Activated CD8-positive, alpha-beta T cell treated with anti-CD3 and anti-CD28 coated beads, Interleukin-2, amount 10 ng/mL, durations not matched to agents 7 days and 5 days (primary cell): Measurements from ENCODE around the gene SCAANT1. TPM values are rescaled to one million over a fixed set of nuclear protein-coding genes. Genes with fewer than 3 reads are reported as not detected.

Experiments
- ATAC-seq: fragments of 150-1000 bp; cut with Tn5 transposase; one replicate; pipeline ENCODE4 v1.10.0; 2021; ENCODE audit warnings: moderate library complexity
- CTCF ChIA-PET: fragments of 350-600 bp; sonication (Branson Sonifier 250); formaldehyde crosslinking; loops from one replicate; lab custom pipeline; 2021; ENCODE audit warnings: antibody characterized with exemption; lab: Charles Lee
- POLR2A ChIA-PET: fragments of 350-600 bp; sonication (Branson Sonifier 250); formaldehyde crosslinking; loops from one replicate; lab custom pipeline; 2021; ENCODE audit warnings: antibody characterized with exemption; lab: Charles Lee
- DNase-seq: peaks from one replicate; pipeline ENCODE4 v3.0.0-alpha.2; 2020
- H3K27ac Mint-ChIP-seq: one replicate; pipeline ENCODE4 v1.8.0; 2021; ENCODE audit warnings: mild to moderate bottlenecking, mixed read lengths
- H3K27me3 Mint-ChIP-seq: one replicate; pipeline ENCODE4 v1.8.0; 2021; ENCODE audit warnings: low read depth, mixed read lengths
- H3K36me3 Mint-ChIP-seq: one replicate; pipeline ENCODE4 v1.8.0; 2021; ENCODE audit warnings: low read depth, mixed read lengths
- H3K4me1 Mint-ChIP-seq: one replicate; pipeline ENCODE4 v1.8.0; 2021; ENCODE audit warnings: low read depth, mixed read lengths
- H3K4me3 Mint-ChIP-seq: one replicate; pipeline ENCODE4 v1.8.0; 2021; ENCODE audit warnings: mild to moderate bottlenecking, mixed read lengths
- H3K9me3 Mint-ChIP-seq: one replicate; pipeline ENCODE4 v1.8.0; 2022; ENCODE audit warnings: mixed read lengths; ENCODE audit not compliant: insufficient read depth
- total RNA-seq, 2 experiments: library from RNA; stranded (reverse); gene quantifications; one replicate each; pipeline ENCODE4 v1.2.3, GENCODE V29; 2021

The SCAANT1 gene
- total RNA-seq, 2 experiments from 2014 or later: not detected

- H3K4me1 Mint-ChIP-seq: peaks cover 53% of the 10 kb centered on the region
- H3K27ac Mint-ChIP-seq: peak overlapping the region; percentile 92
- DNase-seq (peak; percentile 51), ATAC-seq (peak; percentile 22)
- POLR2A ChIA-PET: interaction anchor here (0.6 to 1.8 kb wide), 3 partner anchors 15 to 55 kb away, joined by 3 to 9 read pairs (median 4); no protein-coding TSS in a partner anchor
- peaks cover 44% of the 10 kb centered on the region for H3K36me3 Mint-ChIP-seq
- CTCF ChIA-PET: interaction anchor here (1.4 to 3.6 kb wide), 2 partner anchors 55 to 111 kb away, joined by 3 to 15 read pairs; partner anchors contain the start of gene PSMD6
- H3K27me3 Mint-ChIP-seq: no peaks in the 10 kb centered on the region
- H3K9me3 Mint-ChIP-seq: no peaks in the 10 kb centered on the region
- H3K4me3 Mint-ChIP-seq: peak overlapping the region; percentile 88
Measured at GRCh38 chr3:63912768-63913588, 795 bp upstream of the SCAANT1 start.

DNA sequence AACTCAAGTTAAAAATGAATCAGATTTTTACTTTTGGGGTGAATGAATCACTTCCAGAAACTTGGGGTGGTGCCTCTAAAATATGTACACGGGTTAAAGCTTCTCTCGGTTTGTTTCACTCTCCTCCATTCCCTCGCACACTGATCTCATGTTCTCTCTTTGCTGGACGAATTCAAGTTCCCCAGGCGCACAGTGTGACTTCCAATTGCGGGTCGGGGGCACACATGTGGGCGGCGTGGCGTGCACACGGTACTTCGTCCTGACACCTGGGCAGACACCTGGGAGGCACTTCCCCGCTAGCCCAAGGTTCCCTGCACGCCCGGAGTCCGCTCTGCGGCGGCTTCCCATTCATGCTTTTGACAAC, 692 bp downstream of the SCAANT1 start:
- Mint-ChIP-seq H3K9me3 (no peaks in the 10 kb centered on the region), H3K4me3 (peak overlapping the region; percentile 82), H3K27ac (peak overlapping the region; percentile 94), H3K4me1 (peaks cover 45% of the 10 kb centered on the region), H3K27me3 (no peaks in the 10 kb centered on the region), H3K36me3 (peaks cover 31% of the 10 kb centered on the region)
- ChIA-PET POLR2A (interaction anchor here (1.0 to 1.8 kb wide), 5 partner anchors 17 to 67 kb away, joined by 4 to 9 read pairs (median 5); partner anchors contain the start of genes ATXN7 and THOC7), CTCF (interaction anchor here (0.7 to 3.6 kb wide), 6 partner anchors 14 to 112 kb away, joined by 3 to 15 read pairs (median 4); partner anchors contain the start of gene PSMD6)
- ATAC-seq (no peak), DNase-seq (no peak)

DNA sequence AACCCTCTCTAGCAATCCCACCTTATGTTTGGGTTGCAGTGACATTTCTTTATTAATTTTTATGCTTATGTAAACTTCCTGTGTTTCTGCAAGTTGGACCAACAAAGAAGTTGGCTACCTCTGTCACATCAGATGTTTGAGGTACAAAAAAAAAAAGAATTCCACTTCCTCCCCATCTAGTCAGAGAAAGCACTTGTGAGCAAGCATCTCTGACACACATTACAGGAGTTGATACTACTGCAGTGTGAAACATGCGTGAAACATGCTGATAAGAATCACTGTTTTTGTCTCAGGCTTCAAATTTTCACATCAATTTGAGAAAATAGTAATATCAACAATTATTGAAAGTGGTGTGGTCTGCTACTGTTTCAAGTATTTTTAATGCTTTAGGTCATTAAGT, 1.3 kb downstream of the SCAANT1 start:
- peak; percentile 24 for DNase-seq

DNA sequence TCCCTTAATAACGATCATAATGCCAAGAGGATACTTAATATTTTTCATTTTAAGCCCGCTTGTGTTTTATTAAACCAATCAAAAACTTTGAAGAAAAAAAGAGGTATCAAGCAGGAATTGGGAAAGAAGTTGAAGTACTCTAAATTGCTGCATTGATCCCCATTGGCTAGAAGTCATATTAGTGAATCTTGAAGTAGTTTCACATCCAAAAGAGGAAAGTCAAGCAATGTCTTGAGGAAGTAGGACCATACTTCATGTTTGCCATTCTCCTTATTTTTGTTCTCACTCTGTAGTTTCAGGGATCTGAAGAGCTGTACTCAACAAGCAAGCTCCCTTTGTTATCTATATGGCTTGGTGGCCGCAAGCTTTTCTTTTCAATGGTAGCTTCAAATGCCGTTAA, 2.2 kb downstream of the SCAANT1 start:
- POLR2A ChIA-PET: no interaction called here
- no peak for ATAC-seq
- H3K27me3 Mint-ChIP-seq: no peaks in the 10 kb centered on the region

More for the DNA sequence above, 1.3 kb downstream of the SCAANT1 start:
- no peak for ATAC-seq
- peaks cover 42% of the 10 kb centered on the region for H3K4me1 Mint-ChIP-seq
- no peaks in the 10 kb centered on the region for H3K9me3 Mint-ChIP-seq
- H3K27ac Mint-ChIP-seq: peak overlapping the region; percentile 94
- H3K27me3 Mint-ChIP-seq: no peaks in the 10 kb centered on the region
- peak overlapping the region; percentile 82 for H3K4me3 Mint-ChIP-seq
- peaks cover 29% of the 10 kb centered on the region for H3K36me3 Mint-ChIP-seq
- ChIA-PET POLR2A (interaction anchor here (1.4 to 1.8 kb wide), 2 partner anchors 17 to 68 kb away, joined by 5 to 9 read pairs; no protein-coding TSS in a partner anchor), CTCF (interaction anchor here (1.0 to 3.6 kb wide), 4 partner anchors 13 to 113 kb away, joined by 3 to 15 read pairs (median 4); partner anchors contain the start of gene PSMD6)

DNA sequence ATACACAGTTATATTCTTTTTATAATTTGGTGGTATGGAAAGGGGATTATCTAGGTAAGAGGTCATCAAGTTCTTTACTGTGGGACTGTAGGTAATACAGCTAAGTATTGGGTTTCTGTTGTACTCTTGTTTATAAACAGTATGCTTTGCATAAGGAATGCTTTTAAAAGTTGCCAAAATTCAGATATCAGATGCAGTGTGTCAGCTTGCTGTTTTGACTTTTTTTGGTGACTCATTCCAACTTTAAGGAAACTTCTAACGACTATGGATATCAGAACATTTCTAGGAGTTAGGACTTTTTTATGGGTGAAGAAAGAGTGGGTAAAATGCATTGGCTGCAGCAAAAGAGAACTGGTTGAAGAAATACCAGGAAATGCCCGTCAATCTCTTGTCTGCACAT, 2.8 kb downstream of the SCAANT1 start:
- Mint-ChIP-seq H3K9me3 (no peaks in the 10 kb centered on the region), H3K27ac (no peak overlapping the region), H3K4me1 (peaks cover 34% of the 10 kb centered on the region), H3K36me3 (peaks cover 22% of the 10 kb centered on the region), H3K27me3 (no peaks in the 10 kb centered on the region), H3K4me3 (no peak overlapping the region)
- POLR2A ChIA-PET: no interaction called here
- CTCF ChIA-PET: interaction anchor here (1.3 to 3.6 kb wide), 3 partner anchors 14 to 114 kb away, joined by 3 to 15 read pairs (median 5); partner anchors contain the start of gene PSMD6
- DNase-seq: no peak
- ATAC-seq: no peak

More for the DNA sequence above, 2.2 kb downstream of the SCAANT1 start:
- CTCF ChIA-PET: interaction anchor here (1.3 to 3.6 kb wide), 3 partner anchors 15 to 113 kb away, joined by 3 to 15 read pairs (median 5); partner anchors contain the start of gene PSMD6
- no peak for DNase-seq
- Mint-ChIP-seq H3K36me3 (peaks cover 23% of the 10 kb centered on the region), H3K4me1 (peaks cover 40% of the 10 kb centered on the region), H3K9me3 (no peaks in the 10 kb centered on the region), H3K27ac (no peak overlapping the region), H3K4me3 (no peak overlapping the region)

- Mint-ChIP-seq H3K4me3 (no peak overlapping the region), H3K27ac (no peak overlapping the region), H3K36me3 (peaks cover 18% of the 10 kb centered on the region), H3K27me3 (no peaks in the 10 kb centered on the region), H3K4me1 (peaks cover 27% of the 10 kb centered on the region), H3K9me3 (no peaks in the 10 kb centered on the region)
- ATAC-seq: no peak
- ChIA-PET POLR2A (no interaction called here), CTCF (interaction anchor here (1.7 kb wide), 1 partner anchor 53 kb away, joined by 5 read pairs; no protein-coding TSS in a partner anchor)
- DNase-seq: no peak
Measured at GRCh38 chr3:63908776-63909175, 3.4 kb downstream of the SCAANT1 start.

DNA sequence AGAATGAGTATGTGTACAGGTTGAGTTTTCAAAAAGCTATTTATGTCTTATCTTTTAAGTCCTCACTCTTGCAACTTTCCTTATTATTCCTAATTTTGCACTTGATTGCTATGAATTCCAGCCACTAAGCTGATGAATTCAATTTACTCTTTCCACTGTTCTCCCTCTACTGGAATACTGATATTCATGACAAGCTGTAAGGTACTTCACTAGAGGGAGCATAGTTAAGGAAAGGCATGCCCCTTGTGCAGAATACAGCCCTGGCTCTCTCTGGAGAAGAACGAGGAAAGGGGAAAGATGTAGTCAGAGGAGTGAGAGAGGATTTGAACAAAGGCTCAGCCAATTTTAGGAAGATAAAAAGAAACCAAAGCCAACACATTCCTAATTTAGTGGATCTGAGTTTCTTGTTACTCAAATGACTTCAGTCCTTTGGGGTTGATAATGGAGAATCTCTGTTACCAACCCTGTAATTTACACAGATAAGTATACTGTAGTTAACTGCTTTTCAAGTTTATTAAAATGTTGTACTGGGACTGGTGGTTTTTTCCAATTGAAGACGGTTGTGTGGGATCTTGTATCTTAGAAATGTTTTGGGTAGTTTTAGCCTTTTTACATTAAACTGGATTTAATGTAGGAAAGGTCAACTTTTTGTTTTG, 4.0 kb downstream of the SCAANT1 start:
- POLR2A ChIA-PET: no interaction called here
- DNase-seq (no peak), ATAC-seq (no peak)
- CTCF ChIA-PET: no interaction called here
- Mint-ChIP-seq H3K4me3 (no peak overlapping the region), H3K9me3 (no peaks in the 10 kb centered on the region), H3K4me1 (peaks cover 22% of the 10 kb centered on the region), H3K27me3 (no peaks in the 10 kb centered on the region), H3K27ac (no peak overlapping the region), H3K36me3 (peaks cover 12% of the 10 kb centered on the region)

GRCh38 chr3:63905731-63906620, 6.2 kb downstream of the SCAANT1 start:
- POLR2A ChIA-PET: no interaction called here
- no peaks in the 10 kb centered on the region for H3K9me3 Mint-ChIP-seq

GRCh38 chr3:63900459-63900858, 11.7 kb downstream of the SCAANT1 start:
- peaks cover 21% of the 10 kb centered on the region for H3K4me1 Mint-ChIP-seq
- ChIA-PET CTCF (no interaction called here), POLR2A (no interaction called here)

More at GRCh38 chr3:63905731-63906620, 6.2 kb downstream of the SCAANT1 start:
- H3K4me3 Mint-ChIP-seq: no peak overlapping the region
- no peak for ATAC-seq
- H3K4me1 Mint-ChIP-seq: peaks cover 12% of the 10 kb centered on the region
- DNase-seq: no peak
- H3K27ac Mint-ChIP-seq: no peak overlapping the region
- H3K36me3 Mint-ChIP-seq: peaks cover 22% of the 10 kb centered on the region
- H3K27me3 Mint-ChIP-seq: no peaks in the 10 kb centered on the region
- CTCF ChIA-PET: no interaction called here

GRCh38 chr3:63900010-63900409, 12.2 kb downstream of the SCAANT1 start:
- ATAC-seq (no peak), DNase-seq (no peak)
- POLR2A ChIA-PET: no interaction called here
- Mint-ChIP-seq H3K36me3 (peaks cover 43% of the 10 kb centered on the region), H3K27me3 (no peaks in the 10 kb centered on the region), H3K4me1 (peaks cover 26% of the 10 kb centered on the region), H3K4me3 (no peak overlapping the region), H3K27ac (no peak overlapping the region), H3K9me3 (no peaks in the 10 kb centered on the region)
- CTCF ChIA-PET: no interaction called here

More at GRCh38 chr3:63900459-63900858, 11.7 kb downstream of the SCAANT1 start:
- Mint-ChIP-seq H3K27ac (peak overlapping the region; percentile 2), H3K4me3 (no peak overlapping the region), H3K36me3 (peaks cover 43% of the 10 kb centered on the region), H3K27me3 (no peaks in the 10 kb centered on the region), H3K9me3 (no peaks in the 10 kb centered on the region)
- no peak for ATAC-seq
- no peak for DNase-seq
